ENCODE results near the gene NHLRC1.

The NHLRC1 gene

DNA sequence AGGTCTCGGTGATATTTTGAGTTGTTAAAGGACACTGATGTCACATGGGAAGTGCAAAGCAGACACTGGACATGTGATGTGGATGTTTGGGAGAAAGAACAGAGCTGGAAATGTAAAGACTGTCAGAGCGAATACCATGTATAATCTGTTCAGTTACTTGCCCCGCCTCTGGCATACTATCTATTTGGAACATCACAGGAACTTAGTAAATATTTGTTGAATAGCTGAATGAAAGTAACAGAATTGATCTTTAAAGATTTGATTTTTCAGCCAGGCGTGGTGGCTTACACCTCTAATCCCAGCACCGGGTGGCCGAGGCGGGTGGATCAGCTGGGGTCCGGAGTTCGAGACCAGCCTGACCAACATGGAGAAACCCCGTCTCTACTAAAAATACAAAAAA, 13.8 kb upstream of the NHLRC1 start:
- Histone ChIP-seq H2AFZ (ENCODE audit: low read length) (no peak overlapping the region), H3K4me3 (ENCODE audit: low read length, poor library complexity, severe bottlenecking) (no peak overlapping the region), H3F3A (ENCODE audit: low read depth) (no peaks in the 10 kb centered on the region), H3K27me3 (ENCODE audit: insufficient read depth, low read length, poor library complexity, severe bottlenecking) (no peaks in the 10 kb centered on the region), H3K9ac (ENCODE audit: low read depth, low read length, poor library complexity, severe bottlenecking) (no peak overlapping the region), H3K36me3 (ENCODE audit: insufficient read depth, low read length) (peaks cover 4% of the 10 kb centered on the region; the same call in 1 of the 2 replicates), H3K79me2 (ENCODE audit: insufficient read depth, low read length) (no peaks in the 10 kb centered on the region), H3K9me2 (replicated peaks; ENCODE audit: low read depth, low read length) (no peaks in the 10 kb centered on the region), H3K4me1 (ENCODE audit: insufficient read depth, low read length, poor library complexity, severe bottlenecking) (no peaks in the 10 kb centered on the region), H3K9me3 (ENCODE audit: insufficient read depth, low read depth, low read length) (no peaks in the 10 kb centered on the region), H4K20me1 (ENCODE audit: insufficient read depth, low read length, poor library complexity, severe bottlenecking) (no peaks in the 10 kb centered on the region), H3K4me2 (ENCODE audit: low read depth, low read length, poor library complexity, severe bottlenecking) (no peak overlapping the region)
- TF ChIP-seq, protein P1, sequence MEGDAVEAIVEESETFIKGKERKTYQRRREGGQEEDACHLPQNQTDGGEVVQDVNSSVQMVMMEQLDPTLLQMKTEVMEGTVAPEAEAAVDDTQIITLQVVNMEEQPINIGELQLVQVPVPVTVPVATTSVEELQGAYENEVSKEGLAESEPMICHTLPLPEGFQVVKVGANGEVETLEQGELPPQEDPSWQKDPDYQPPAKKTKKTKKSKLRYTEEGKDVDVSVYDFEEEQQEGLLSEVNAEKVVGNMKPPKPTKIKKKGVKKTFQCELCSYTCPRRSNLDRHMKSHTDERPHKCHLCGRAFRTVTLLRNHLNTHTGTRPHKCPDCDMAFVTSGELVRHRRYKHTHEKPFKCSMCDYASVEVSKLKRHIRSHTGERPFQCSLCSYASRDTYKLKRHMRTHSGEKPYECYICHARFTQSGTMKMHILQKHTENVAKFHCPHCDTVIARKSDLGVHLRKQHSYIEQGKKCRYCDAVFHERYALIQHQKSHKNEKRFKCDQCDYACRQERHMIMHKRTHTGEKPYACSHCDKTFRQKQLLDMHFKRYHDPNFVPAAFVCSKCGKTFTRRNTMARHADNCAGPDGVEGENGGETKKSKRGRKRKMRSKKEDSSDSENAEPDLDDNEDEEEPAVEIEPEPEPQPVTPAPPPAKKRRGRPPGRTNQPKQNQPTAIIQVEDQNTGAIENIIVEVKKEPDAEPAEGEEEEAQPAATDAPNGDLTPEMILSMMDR (conservative IDR thresholded peaks at IDR 0.05; ENCODE audit: low read length) = no peak

- no peaks in the 10 kb centered on the region for H3K9me2 ChIP-seq (replicated peaks; ENCODE audit: low read depth, low read length)
- no peak for TF ChIP-seq EZH2phosphoT487 (IDR thresholded peaks at IDR 0.05; ENCODE audit: borderline replicate concordance)
- TF ChIP-seq, protein P1 (conservative IDR thresholded peaks at IDR 0.05; ENCODE audit: low read length) = no peak
- no peaks in the 10 kb centered on the region for H3K79me2 ChIP-seq (ENCODE audit: insufficient read depth, low read length)
These were observed 12.7 kb upstream of the NHLRC1 start for GRCh38 chr6:18135171-18135570.

GRCh38 chr6:18132346-18132745, 9.9 kb upstream of the NHLRC1 start:
- Histone ChIP-seq H3F3A (ENCODE audit: low read depth) (no peaks in the 10 kb centered on the region), H3K9ac (ENCODE audit: low read depth, low read length, poor library complexity, severe bottlenecking) (no peak overlapping the region), H3K4me3 (ENCODE audit: low read length, poor library complexity, severe bottlenecking) (no peak overlapping the region), H2AFZ (ENCODE audit: low read length) (no peak overlapping the region), H3K9me3 (ENCODE audit: insufficient read depth, low read depth, low read length) (no peaks in the 10 kb centered on the region), H3K27me3 (ENCODE audit: insufficient read depth, low read length, poor library complexity, severe bottlenecking) (no peaks in the 10 kb centered on the region), H3K4me1 (ENCODE audit: insufficient read depth, low read length, poor library complexity, severe bottlenecking) (no peaks in the 10 kb centered on the region), H3K79me2 (ENCODE audit: insufficient read depth, low read length) (no peaks in the 10 kb centered on the region), H4K20me1 (ENCODE audit: insufficient read depth, low read length, poor library complexity, severe bottlenecking) (no peaks in the 10 kb centered on the region), H3K4me2 (ENCODE audit: low read depth, low read length, poor library complexity, severe bottlenecking) (no peak overlapping the region), H3K9me2 (replicated peaks; ENCODE audit: low read depth, low read length) (no peaks in the 10 kb centered on the region), H3K36me3 (ENCODE audit: insufficient read depth, low read length) (no peaks in the 10 kb centered on the region; the same call in 1 of the 2 replicates)
- TF ChIP-seq, protein P1 (conservative IDR thresholded peaks at IDR 0.05; ENCODE audit: low read length) = no peak
- TF ChIP-seq EZH2phosphoT487 (IDR thresholded peaks at IDR 0.05; ENCODE audit: borderline replicate concordance) = no peak

More at GRCh38 chr6:18135171-18135570, 12.7 kb upstream of the NHLRC1 start:
- H3K27me3 ChIP-seq (ENCODE audit: insufficient read depth, low read length, poor library complexity, severe bottlenecking) = no peaks in the 10 kb centered on the region
- peaks cover 4% of the 10 kb centered on the region; the same call in 1 of the 2 replicates for H3K36me3 ChIP-seq (ENCODE audit: insufficient read depth, low read length)
- no peak overlapping the region for H3K9ac ChIP-seq (ENCODE audit: low read depth, low read length, poor library complexity, severe bottlenecking)
- no peaks in the 10 kb centered on the region for H3F3A ChIP-seq (ENCODE audit: low read depth)
- H3K9me3 ChIP-seq (ENCODE audit: insufficient read depth, low read depth, low read length) = no peaks in the 10 kb centered on the region
- H3K4me1 ChIP-seq (ENCODE audit: insufficient read depth, low read length, poor library complexity, severe bottlenecking) = no peaks in the 10 kb centered on the region
- H2AFZ ChIP-seq (ENCODE audit: low read length) = no peak overlapping the region
- H3K4me2 ChIP-seq (ENCODE audit: low read depth, low read length, poor library complexity, severe bottlenecking) = no peak overlapping the region
- no peaks in the 10 kb centered on the region for H4K20me1 ChIP-seq (ENCODE audit: insufficient read depth, low read length, poor library complexity, severe bottlenecking)
- no peak overlapping the region for H3K4me3 ChIP-seq (ENCODE audit: low read length, poor library complexity, severe bottlenecking)

Measured in Loucy (cell line).